DOHH2 (cell line): ENCODE results near the gene ZNF552.
"Not testable (repeated sequence)": the region's sequence is repeated elsewhere in the genome, so short reads cannot be mapped to it uniquely, and the experiment has no call there.

Source experiments
- EZH2phosphoT487 ChIP-seq: fragments of 200-600 bp; sonication (generic); IDR thresholded peaks from 2 replicates; pipeline ENCODE4 v1.6.1; 2017; ENCODE audit warnings: borderline replicate concordance, mild to moderate bottlenecking, antibody characterized with exemption, low read length, moderate library complexity, mixed read lengths
- TF ChIP-seq, protein P1 (sequence below): fragments of 200-600 bp; sonication (generic); IDR thresholded peaks from one replicate; pipeline ENCODE4 v1.5.1; 2014; ENCODE audit warnings: antibody characterized with exemption, mild to moderate bottlenecking, low read depth, low read length; ENCODE audit not compliant: poor library complexity, severe bottlenecking

DNA sequence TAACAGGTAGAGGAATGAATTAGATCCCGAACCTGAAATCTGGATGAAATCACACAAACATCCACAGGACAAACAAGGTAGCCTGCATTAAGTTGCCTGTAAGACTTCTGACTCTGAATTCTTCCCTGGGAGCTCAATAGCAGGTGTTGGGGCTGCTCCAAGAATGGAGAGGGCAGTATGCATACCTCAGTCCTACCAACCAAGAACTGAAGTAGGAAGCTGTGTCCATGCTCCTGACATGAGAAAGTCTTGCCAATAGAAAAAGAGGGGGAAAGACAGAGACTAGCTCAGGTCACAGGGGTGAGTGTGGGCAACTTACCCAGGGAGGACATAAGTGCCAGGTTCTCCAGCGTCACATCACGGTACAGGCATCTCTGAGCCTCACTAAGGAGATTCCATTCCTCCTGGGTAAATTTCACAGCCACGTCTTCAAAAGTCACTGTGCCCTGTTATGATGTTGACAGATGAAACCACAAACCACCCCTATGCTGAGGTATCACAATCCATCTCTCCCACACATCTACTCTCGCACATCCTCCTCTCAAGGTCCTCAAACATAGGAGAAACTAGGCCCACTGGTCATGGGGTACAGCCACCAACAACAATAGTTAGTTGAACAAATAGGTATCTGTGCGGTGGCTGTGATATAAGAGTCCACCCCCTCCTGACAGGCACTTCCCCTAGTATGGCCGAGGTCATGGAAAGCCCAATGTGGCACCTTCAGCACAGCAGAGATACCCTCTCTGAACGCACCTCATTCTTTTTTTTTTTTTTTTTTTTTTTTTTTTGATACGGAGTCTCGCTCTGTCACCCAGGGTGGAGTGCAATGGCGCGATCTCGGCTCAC lies 1.5 kb downstream of the ZNF552 start:
- TF ChIP-seq, protein P1, sequence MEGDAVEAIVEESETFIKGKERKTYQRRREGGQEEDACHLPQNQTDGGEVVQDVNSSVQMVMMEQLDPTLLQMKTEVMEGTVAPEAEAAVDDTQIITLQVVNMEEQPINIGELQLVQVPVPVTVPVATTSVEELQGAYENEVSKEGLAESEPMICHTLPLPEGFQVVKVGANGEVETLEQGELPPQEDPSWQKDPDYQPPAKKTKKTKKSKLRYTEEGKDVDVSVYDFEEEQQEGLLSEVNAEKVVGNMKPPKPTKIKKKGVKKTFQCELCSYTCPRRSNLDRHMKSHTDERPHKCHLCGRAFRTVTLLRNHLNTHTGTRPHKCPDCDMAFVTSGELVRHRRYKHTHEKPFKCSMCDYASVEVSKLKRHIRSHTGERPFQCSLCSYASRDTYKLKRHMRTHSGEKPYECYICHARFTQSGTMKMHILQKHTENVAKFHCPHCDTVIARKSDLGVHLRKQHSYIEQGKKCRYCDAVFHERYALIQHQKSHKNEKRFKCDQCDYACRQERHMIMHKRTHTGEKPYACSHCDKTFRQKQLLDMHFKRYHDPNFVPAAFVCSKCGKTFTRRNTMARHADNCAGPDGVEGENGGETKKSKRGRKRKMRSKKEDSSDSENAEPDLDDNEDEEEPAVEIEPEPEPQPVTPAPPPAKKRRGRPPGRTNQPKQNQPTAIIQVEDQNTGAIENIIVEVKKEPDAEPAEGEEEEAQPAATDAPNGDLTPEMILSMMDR, result not testable (repeated sequence)
- not testable (repeated sequence) for TF ChIP-seq EZH2phosphoT487
